ENCODE results near the gene RUNX3. TPM values are rescaled to one million over a fixed set of nuclear protein-coding genes. Genes with fewer than 3 reads are reported as not detected.

Gene RUNX3
- total and polyA plus RNA-seq, 9 donors: 0.23 to 1.9 (median 0.83) TPM

DNA sequence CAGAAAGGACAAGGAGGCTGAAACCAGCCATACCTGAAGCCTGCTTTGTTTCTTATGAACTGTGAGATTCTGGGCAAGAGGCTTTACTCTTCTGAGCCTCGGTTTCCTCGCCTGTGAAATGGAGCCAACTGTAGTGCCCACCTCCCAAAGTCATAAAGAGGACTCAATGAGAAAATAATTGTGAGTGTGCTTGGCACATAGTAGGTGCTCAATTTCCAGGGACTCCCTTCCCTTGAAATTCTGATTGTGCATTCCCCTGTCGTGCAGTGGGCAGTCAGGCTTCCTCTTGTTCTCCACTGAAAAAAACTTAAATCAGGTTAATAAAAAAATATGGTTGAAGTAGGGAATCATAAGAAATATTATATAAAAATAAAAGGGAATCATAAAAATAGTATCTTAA, 37.5 kb upstream of the RUNX3 start:
- WGBS, 3 donors: 81 to 85% (median 82%) methylated on average over 3 of the region's 3 CpGs
- TF ChIP-seq, protein P1, sequence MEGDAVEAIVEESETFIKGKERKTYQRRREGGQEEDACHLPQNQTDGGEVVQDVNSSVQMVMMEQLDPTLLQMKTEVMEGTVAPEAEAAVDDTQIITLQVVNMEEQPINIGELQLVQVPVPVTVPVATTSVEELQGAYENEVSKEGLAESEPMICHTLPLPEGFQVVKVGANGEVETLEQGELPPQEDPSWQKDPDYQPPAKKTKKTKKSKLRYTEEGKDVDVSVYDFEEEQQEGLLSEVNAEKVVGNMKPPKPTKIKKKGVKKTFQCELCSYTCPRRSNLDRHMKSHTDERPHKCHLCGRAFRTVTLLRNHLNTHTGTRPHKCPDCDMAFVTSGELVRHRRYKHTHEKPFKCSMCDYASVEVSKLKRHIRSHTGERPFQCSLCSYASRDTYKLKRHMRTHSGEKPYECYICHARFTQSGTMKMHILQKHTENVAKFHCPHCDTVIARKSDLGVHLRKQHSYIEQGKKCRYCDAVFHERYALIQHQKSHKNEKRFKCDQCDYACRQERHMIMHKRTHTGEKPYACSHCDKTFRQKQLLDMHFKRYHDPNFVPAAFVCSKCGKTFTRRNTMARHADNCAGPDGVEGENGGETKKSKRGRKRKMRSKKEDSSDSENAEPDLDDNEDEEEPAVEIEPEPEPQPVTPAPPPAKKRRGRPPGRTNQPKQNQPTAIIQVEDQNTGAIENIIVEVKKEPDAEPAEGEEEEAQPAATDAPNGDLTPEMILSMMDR (IDR thresholded peaks at IDR 0.05): no peak
- no peak for TF ChIP-seq POLR2A (IDR thresholded peaks at IDR 0.05)
- TF ChIP-seq EP300 (IDR thresholded peaks at IDR 0.05): no peak
- no peak for DNase-seq
- H3K4me1 ChIP-seq (ENCODE audit: insufficient read depth): no peaks in the 10 kb centered on the region
- no peaks in the 10 kb centered on the region for H3K27me3 ChIP-seq
- no peaks in the 10 kb centered on the region for H3K9me3 ChIP-seq
- no peak overlapping the region for H3K27ac ChIP-seq
- H3K4me3 ChIP-seq: no peak overlapping the region
- H3K36me3 ChIP-seq: no peaks in the 10 kb centered on the region
- intact Hi-C loops (cut with DNase I): no loop called here

DNA sequence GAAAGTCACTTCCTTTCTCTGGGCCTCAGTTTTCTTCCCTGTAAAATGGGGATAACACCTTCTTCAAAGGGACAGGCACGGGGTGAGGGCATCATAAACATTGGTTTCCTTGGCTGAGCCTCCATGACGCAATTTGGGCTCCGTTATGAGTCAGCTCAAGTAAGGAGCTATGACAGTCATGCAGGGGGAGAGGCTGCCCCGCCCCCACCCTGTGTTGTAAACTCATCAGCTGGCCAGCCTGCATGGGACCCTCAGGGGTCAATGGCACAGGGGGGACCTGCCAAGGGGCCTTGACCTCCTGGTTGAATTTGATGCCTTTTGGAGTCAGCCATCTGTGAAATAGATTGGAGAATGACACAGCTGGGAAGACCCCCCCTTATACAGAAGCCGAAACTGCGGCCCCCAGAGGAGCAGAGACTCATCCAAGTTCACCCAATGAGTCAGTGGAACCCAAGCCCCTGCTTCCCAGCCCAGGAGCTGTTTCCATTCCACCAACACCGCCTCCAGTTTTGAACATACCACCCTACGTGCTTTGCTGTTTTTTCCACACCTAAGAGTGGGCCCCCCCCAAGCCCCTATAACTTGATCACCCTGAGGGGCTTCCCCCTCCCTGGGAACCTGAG, 36.8 kb upstream of the RUNX3 start:
- Histone ChIP-seq H3K27ac (no peak overlapping the region), H3K4me1 (ENCODE audit: insufficient read depth) (no peaks in the 10 kb centered on the region), H3K4me3 (no peak overlapping the region), H3K36me3 (no peaks in the 10 kb centered on the region), H3K27me3 (no peaks in the 10 kb centered on the region), H3K9me3 (no peaks in the 10 kb centered on the region)
- no peak for DNase-seq
- intact Hi-C loops (cut with DNase I): no loop called here
- WGBS, 3 donors: 51 to 57% (median 52%) methylated on average over 8 of the region's 8 CpGs
- TF ChIP-seq EP300 (IDR thresholded peaks at IDR 0.05) (no peak), POLR2A (IDR thresholded peaks at IDR 0.05) (no peak)
- TF ChIP-seq, protein P1 (IDR thresholded peaks at IDR 0.05): no peak

GRCh38 chr1:24966121-24966723, 36.1 kb upstream of the RUNX3 start:
- DNase-seq: no peak
- no peak overlapping the region for H3K4me3 ChIP-seq
- intact Hi-C loops (cut with DNase I): no loop called here

GRCh38 chr1:24965571-24965930, 35.5 kb upstream of the RUNX3 start:
- DNase-seq: no peak
- H3K9me3 ChIP-seq: no peaks in the 10 kb centered on the region
- H3K27ac ChIP-seq: no peak overlapping the region
- H3K27me3 ChIP-seq: no peaks in the 10 kb centered on the region
- H3K4me1 ChIP-seq (ENCODE audit: insufficient read depth): no peaks in the 10 kb centered on the region
- TF ChIP-seq POLR2A (IDR thresholded peaks at IDR 0.05): no peak
- TF ChIP-seq EP300 (IDR thresholded peaks at IDR 0.05): no peak
- TF ChIP-seq, protein P1 (IDR thresholded peaks at IDR 0.05): no peak
- H3K4me3 ChIP-seq: no peak overlapping the region
- intact Hi-C loops (cut with DNase I): no loop called here
- WGBS, 3 donors: 89 to 90% (median 89%) methylated on average over 10 of the region's 10 CpGs
- no peaks in the 10 kb centered on the region for H3K36me3 ChIP-seq

More at GRCh38 chr1:24966121-24966723, 36.1 kb upstream of the RUNX3 start:
- no peaks in the 10 kb centered on the region for H3K9me3 ChIP-seq
- H3K36me3 ChIP-seq: no peaks in the 10 kb centered on the region
- WGBS, 3 donors: 59 to 62% (median 59%) methylated on average over 4 of the region's 4 CpGs
- no peak overlapping the region for H3K27ac ChIP-seq
- TF ChIP-seq, protein P1 (IDR thresholded peaks at IDR 0.05): no peak
- TF ChIP-seq EP300 (IDR thresholded peaks at IDR 0.05) (no peak), POLR2A (IDR thresholded peaks at IDR 0.05) (no peak)
- H3K27me3 ChIP-seq: no peaks in the 10 kb centered on the region
- no peaks in the 10 kb centered on the region for H3K4me1 ChIP-seq (ENCODE audit: insufficient read depth)
